Stimulated activated naive CD8-positive, alpha-beta T cell treated with anti-CD3 and anti-CD28 coated beads, Interleukin-15, amount 100 ng/mL, for 72 hours (primary cell): ENCODE results near the gene RB1.
"Not testable (repeated sequence)": the region's sequence is repeated elsewhere in the genome, so short reads cannot be mapped to it uniquely, and the experiment has no call there.

Experiments
- ATAC-seq: fragments of 150-1000 bp; cut with Tn5 transposase; 2 replicates; pipeline ENCODE4 v1.10.0; 2021; ENCODE audit warnings: mild to moderate bottlenecking, moderate library complexity
- DNase-seq, 2 donors: peaks; one replicate each; pipeline ENCODE4 v3.0.0; 2021 to 2022
- H3K27ac Mint-ChIP-seq, 2 donors: one replicate each; pipeline ENCODE4 v1.8.0; 2022; ENCODE audit warnings: mild to moderate bottlenecking in 2 of 2, mixed read lengths in 2 of 2, moderate library complexity in 2 of 2
- H3K27me3 Mint-ChIP-seq: one replicate; pipeline ENCODE4 v1.8.0; 2022; ENCODE audit warnings: mixed read lengths
- H3K4me1 Mint-ChIP-seq: one replicate; pipeline ENCODE4 v1.8.0; 2022; ENCODE audit warnings: mild to moderate bottlenecking, mixed read lengths
- H3K4me3 Mint-ChIP-seq, 2 donors: one replicate each; pipeline ENCODE4 v1.8.0; 2022; ENCODE audit warnings: mild to moderate bottlenecking in 2 of 2, mixed read lengths in 2 of 2, moderate library complexity in 1 of 2
- H3K9me3 Mint-ChIP-seq, 2 donors: one replicate each; pipeline ENCODE4 v1.8.0; 2022; ENCODE audit warnings: mixed read lengths in 2 of 2

Gene RB1

GRCh38 chr13:48318377-48318811 is 14.8 kb downstream of the RB1 start:
- ATAC-seq = peak; percentile 9
- no peak for DNase-seq
- H3K27me3 Mint-ChIP-seq = no peaks in the 10 kb centered on the region
- H3K27ac Mint-ChIP-seq = no peak overlapping the region
- H3K4me1 Mint-ChIP-seq = peaks cover 63% of the 10 kb centered on the region
- peak overlapping the region; percentile 84 to 85 for H3K4me3 Mint-ChIP-seq
- peaks cover 4 to 7% of the 10 kb centered on the region in 2 donors for H3K9me3 Mint-ChIP-seq

GRCh38 chr13:48318821-48319511 is 15.4 kb downstream of the RB1 start:
- Mint-ChIP-seq H3K27ac (no peak overlapping the region), H3K4me1 (peaks cover 64% of the 10 kb centered on the region), H3K27me3 (no peaks in the 10 kb centered on the region), H3K9me3 (peaks cover 4 to 7% of the 10 kb centered on the region in 2 donors), H3K4me3 (peak overlapping the region; percentile 84 to 85)
- DNase-seq = peak in 1 of 2 donors; percentile 23
- peak; percentile 53 for ATAC-seq

- Mint-ChIP-seq H3K27me3 (no peaks in the 10 kb centered on the region), H3K4me1 (peaks cover 64% of the 10 kb centered on the region), H3K4me3 (peak overlapping the region; percentile 84 to 85), H3K9me3 (peaks cover 4 to 7% of the 10 kb centered on the region in 2 donors), H3K27ac (no peak overlapping the region)
- ATAC-seq (peak; percentile 63), DNase-seq (peak; percentile 19 to 33)
Observed at GRCh38 chr13:48319531-48320398, 16.2 kb downstream of the RB1 start.

- DNase-seq (no peak), ATAC-seq (no peak)
- H3K9me3 Mint-ChIP-seq = peaks cover 4 to 7% of the 10 kb centered on the region in 2 donors
- peaks cover 60% of the 10 kb centered on the region for H3K4me1 Mint-ChIP-seq
- no peaks in the 10 kb centered on the region for H3K27me3 Mint-ChIP-seq
- H3K4me3 Mint-ChIP-seq = peak overlapping the region; percentile 84 to 85
- peak overlapping the region in 1 of 2 donors; percentile 44 for H3K27ac Mint-ChIP-seq
Observed at GRCh38 chr13:48320399-48320790, 16.8 kb downstream of the RB1 start.

GRCh38 chr13:48320891-48321510 is 17.4 kb downstream of the RB1 start:
- peak overlapping the region; percentile 84 to 85 for H3K4me3 Mint-ChIP-seq
- H3K9me3 Mint-ChIP-seq = peaks cover 4 to 7% of the 10 kb centered on the region in 2 donors
- no peaks in the 10 kb centered on the region for H3K27me3 Mint-ChIP-seq
- DNase-seq (no peak), ATAC-seq (no peak)
- H3K27ac Mint-ChIP-seq = peak overlapping the region in 1 of 2 donors; percentile 27
- peaks cover 57% of the 10 kb centered on the region for H3K4me1 Mint-ChIP-seq

- Mint-ChIP-seq H3K4me3 (peak overlapping the region in 1 of 2 donors; percentile 68), H3K27me3 (no peaks in the 10 kb centered on the region), H3K4me1 (peaks cover 53% of the 10 kb centered on the region), H3K9me3 (peaks cover 4 to 7% of the 10 kb centered on the region in 2 donors), H3K27ac (no peak overlapping the region)
- DNase-seq = no peak
- ATAC-seq = no peak
Observed at GRCh38 chr13:48322294-48322693, 18.7 kb downstream of the RB1 start.

- H3K27ac Mint-ChIP-seq = no peak overlapping the region
- H3K4me1 Mint-ChIP-seq = peaks cover 5% of the 10 kb centered on the region
- H3K9me3 Mint-ChIP-seq = peaks cover 0 to 7% of the 10 kb centered on the region in 2 donors
- DNase-seq = no peak
- no peak overlapping the region for H3K4me3 Mint-ChIP-seq
- no peak for ATAC-seq
- no peaks in the 10 kb centered on the region for H3K27me3 Mint-ChIP-seq
Observed at GRCh38 chr13:48333976-48334375, 30.4 kb downstream of the RB1 start.

GRCh38 chr13:48334534-48335127 is 31.1 kb downstream of the RB1 start:
- H3K4me3 Mint-ChIP-seq = no peak overlapping the region
- no peak for DNase-seq
- ATAC-seq = peak; percentile 74

GRCh38 chr13:48339198-48339597 is 35.6 kb downstream of the RB1 start:
- H3K27ac Mint-ChIP-seq, H3K4me3 Mint-ChIP-seq, H3K27me3 Mint-ChIP-seq, ATAC-seq, DNase-seq, H3K4me1 Mint-ChIP-seq, H3K9me3 Mint-ChIP-seq: not testable (repeated sequence)

More at GRCh38 chr13:48334534-48335127, 31.1 kb downstream of the RB1 start:
- peaks cover 0 to 7% of the 10 kb centered on the region in 2 donors for H3K9me3 Mint-ChIP-seq
- H3K27me3 Mint-ChIP-seq = no peaks in the 10 kb centered on the region
- H3K27ac Mint-ChIP-seq = no peak overlapping the region
- H3K4me1 Mint-ChIP-seq = peaks cover 5% of the 10 kb centered on the region

- peaks cover 0 to 1% of the 10 kb centered on the region in 2 donors for H3K9me3 Mint-ChIP-seq
- no peak overlapping the region for H3K27ac Mint-ChIP-seq
Observed at GRCh38 chr13:48344264-48344663, 40.7 kb downstream of the RB1 start.

GRCh38 chr13:48346583-48346982 is 43.0 kb downstream of the RB1 start:
- DNase-seq (no peak), ATAC-seq (peak; percentile 89)
- H3K9me3 Mint-ChIP-seq = peaks cover 7 to 15% of the 10 kb centered on the region in 2 donors
- H3K4me3 Mint-ChIP-seq = no peak overlapping the region
- H3K4me1 Mint-ChIP-seq = no peaks in the 10 kb centered on the region
- H3K27ac Mint-ChIP-seq = no peak overlapping the region
- H3K27me3 Mint-ChIP-seq = no peaks in the 10 kb centered on the region

More at GRCh38 chr13:48344264-48344663, 40.7 kb downstream of the RB1 start:
- no peaks in the 10 kb centered on the region for H3K4me1 Mint-ChIP-seq
- no peak overlapping the region for H3K4me3 Mint-ChIP-seq
- ATAC-seq (no peak), DNase-seq (no peak)
- H3K27me3 Mint-ChIP-seq = no peaks in the 10 kb centered on the region

- no peak for ATAC-seq
- Mint-ChIP-seq H3K4me3 (no peak overlapping the region), H3K4me1 (no peaks in the 10 kb centered on the region), H3K27me3 (no peaks in the 10 kb centered on the region), H3K9me3 (peaks cover 30 to 35% of the 10 kb centered on the region in 2 donors), H3K27ac (no peak overlapping the region)
- DNase-seq = no peak
Observed at GRCh38 chr13:48349525-48349924, 46.0 kb downstream of the RB1 start.

- no peak for DNase-seq
- Mint-ChIP-seq H3K4me3 (no peak overlapping the region), H3K9me3 (peaks cover 37 to 42% of the 10 kb centered on the region in 2 donors), H3K27me3 (no peaks in the 10 kb centered on the region), H3K4me1 (no peaks in the 10 kb centered on the region), H3K27ac (no peak overlapping the region)
- ATAC-seq = no peak
Observed at GRCh38 chr13:48353590-48353989, 50.0 kb downstream of the RB1 start.

GRCh38 chr13:48355524-48355923 is 52.0 kb downstream of the RB1 start:
- not testable (repeated sequence) for ATAC-seq

GRCh38 chr13:48356750-48357149 is 53.2 kb downstream of the RB1 start:
- Mint-ChIP-seq H3K9me3 (peaks cover 27 to 30% of the 10 kb centered on the region in 2 donors), H3K27me3 (no peaks in the 10 kb centered on the region), H3K27ac (no peak overlapping the region), H3K4me3 (no peak overlapping the region), H3K4me1 (no peaks in the 10 kb centered on the region)
- DNase-seq (no peak), ATAC-seq (no peak)

More at GRCh38 chr13:48355524-48355923, 52.0 kb downstream of the RB1 start:
- H3K9me3 Mint-ChIP-seq = peaks cover 34 to 37% of the 10 kb centered on the region in 2 donors
- DNase-seq, H3K27ac Mint-ChIP-seq, H3K4me1 Mint-ChIP-seq, H3K4me3 Mint-ChIP-seq, H3K27me3 Mint-ChIP-seq: not testable (repeated sequence)
